ENCODE data around the gene TMEM259.
"Not testable (repeated sequence)": the region's sequence is repeated elsewhere in the genome, so short reads cannot be mapped to it uniquely, and the experiment has no call there.

The TMEM259 gene

GRCh38 chr19:1038978-1039645 is 18.2 kb upstream of the TMEM259 start:
- no peak for DNase-seq

- no peak for DNase-seq
Measured at GRCh38 chr19:1037621-1038064, 16.7 kb upstream of the TMEM259 start.

- no peak for DNase-seq
Measured at GRCh38 chr19:1035998-1036621, 15.2 kb upstream of the TMEM259 start.

GRCh38 chr19:1032264-1032867 is 11.4 kb upstream of the TMEM259 start:
- no peak for DNase-seq

- DNase-seq: no peak
Measured at GRCh38 chr19:1028062-1028926, 7.4 kb upstream of the TMEM259 start.

- no peak for DNase-seq
Measured at GRCh38 chr19:1027650-1028061, 6.7 kb upstream of the TMEM259 start.

- no peak for DNase-seq
Measured at GRCh38 chr19:1026783-1027649, 6.1 kb upstream of the TMEM259 start.

GRCh38 chr19:1025960-1026782 is 5.2 kb upstream of the TMEM259 start, which contains the start of gene CNN2:
Gene CNN2 (plus strand): TSS chr19:1026608. CDS start chr19:1026662, 54 bp downstream.
- no peak for DNase-seq

- DNase-seq: not testable (repeated sequence)
Measured at GRCh38 chr19:1025080-1025479, 4.2 kb upstream of the TMEM259 start.

- DNase-seq: not testable (repeated sequence)
Measured at GRCh38 chr19:1023883-1024188, 2.9 kb upstream of the TMEM259 start.

- no peak for DNase-seq
Measured at GRCh38 chr19:1019980-1020867, 699 bp downstream of the TMEM259 start.

GRCh38 chr19:1019616-1019961 is 1.3 kb downstream of the TMEM259 start:
- DNase-seq: no peak

GRCh38 chr19:1018932-1019615 is 1.8 kb downstream of the TMEM259 start:
- DNase-seq: no peak

- no peak for DNase-seq
Measured at GRCh38 chr19:1018393-1018792, 2.5 kb downstream of the TMEM259 start.

- DNase-seq: no peak
Measured at GRCh38 chr19:1017906-1018305, 3.0 kb downstream of the TMEM259 start.

- no peak for DNase-seq
Measured at GRCh38 chr19:1017115-1017905, 3.6 kb downstream of the TMEM259 start.

GRCh38 chr19:1016647-1017114 is 4.2 kb downstream of the TMEM259 start:
- no peak for DNase-seq

GRCh38 chr19:1015782-1016646 is 4.9 kb downstream of the TMEM259 start:
- DNase-seq: no peak
